Measurements from ENCODE around the gene ABHD6.

Gene ABHD6

GRCh38 chr3:58192069-58192468 is 45.5 kb upstream of the ABHD6 start:
- DNase-seq (ENCODE audit: low read depth in 1 of 2, low spot score in 1 of 2): no peak
- no peak overlapping the region for H3K27ac ChIP-seq (replicated peaks)
- TF ChIP-seq REST (IDR thresholded peaks at IDR 0.05; ENCODE audit: insufficient replicate concordance, low read depth) (no peak), SPI1 (IDR thresholded peaks at IDR 0.05; ENCODE audit: borderline replicate concordance, low read depth) (no peak), POLR2AphosphoS5 (IDR thresholded peaks at IDR 0.05; ENCODE audit: low read depth) (no peak), GABPA (IDR thresholded peaks at IDR 0.05; ENCODE audit: low read depth) (no peak), CTCF (IDR thresholded peaks at IDR 0.05; ENCODE audit: insufficient read depth, low read length) (no peak)
- H3K27me3 ChIP-seq (ENCODE audit: insufficient read depth, poor library complexity, severe bottlenecking): no peaks in the 10 kb centered on the region
- no peak overlapping the region for H3K4me3 ChIP-seq (replicated peaks; ENCODE audit: insufficient read depth, low read length)

GRCh38 chr3:58193682-58194407 is 43.7 kb upstream of the ABHD6 start:
- no peak for DNase-seq (ENCODE audit: low read depth in 1 of 2, low spot score in 1 of 2)
- Histone ChIP-seq H3K4me3 (replicated peaks; ENCODE audit: insufficient read depth, low read length) (no peak overlapping the region), H3K27ac (replicated peaks) (no peak overlapping the region), H3K27me3 (ENCODE audit: insufficient read depth, poor library complexity, severe bottlenecking) (no peaks in the 10 kb centered on the region)
- no peak for TF ChIP-seq SPI1 (IDR thresholded peaks at IDR 0.05; ENCODE audit: borderline replicate concordance, low read depth)
- no peak for TF ChIP-seq CTCF (IDR thresholded peaks at IDR 0.05; ENCODE audit: insufficient read depth, low read length)
- TF ChIP-seq POLR2AphosphoS5 (IDR thresholded peaks at IDR 0.05; ENCODE audit: low read depth): no peak
- TF ChIP-seq GABPA (IDR thresholded peaks at IDR 0.05; ENCODE audit: low read depth): no peak
- no peak for TF ChIP-seq REST (IDR thresholded peaks at IDR 0.05; ENCODE audit: insufficient replicate concordance, low read depth)

- Histone ChIP-seq H3K27me3 (ENCODE audit: insufficient read depth, poor library complexity, severe bottlenecking) (peaks cover 2% of the 10 kb centered on the region), H3K27ac (replicated peaks) (no peak overlapping the region), H3K4me3 (replicated peaks; ENCODE audit: insufficient read depth, low read length) (no peak overlapping the region)
- TF ChIP-seq POLR2AphosphoS5 (IDR thresholded peaks at IDR 0.05; ENCODE audit: low read depth): no peak
- no peak for TF ChIP-seq SPI1 (IDR thresholded peaks at IDR 0.05; ENCODE audit: borderline replicate concordance, low read depth)
- TF ChIP-seq CTCF (IDR thresholded peaks at IDR 0.05; ENCODE audit: insufficient read depth, low read length): no peak
- DNase-seq (ENCODE audit: low read depth in 1 of 2, low spot score in 1 of 2): no peak
Observed at GRCh38 chr3:58197588-58197987, 40.0 kb upstream of the ABHD6 start.

GRCh38 chr3:58198362-58198761 is 39.2 kb upstream of the ABHD6 start:
- Histone ChIP-seq H3K4me3 (replicated peaks; ENCODE audit: insufficient read depth, low read length) (no peak overlapping the region), H3K27ac (replicated peaks) (no peak overlapping the region), H3K27me3 (ENCODE audit: insufficient read depth, poor library complexity, severe bottlenecking) (peaks cover 2% of the 10 kb centered on the region)
- no peak for DNase-seq (ENCODE audit: low read depth in 1 of 2, low spot score in 1 of 2)
- TF ChIP-seq POLR2AphosphoS5 (IDR thresholded peaks at IDR 0.05; ENCODE audit: low read depth) (no peak), GABPA (IDR thresholded peaks at IDR 0.05; ENCODE audit: low read depth) (no peak), REST (IDR thresholded peaks at IDR 0.05; ENCODE audit: insufficient replicate concordance, low read depth) (no peak), SPI1 (IDR thresholded peaks at IDR 0.05; ENCODE audit: borderline replicate concordance, low read depth) (no peak), CTCF (IDR thresholded peaks at IDR 0.05; ENCODE audit: insufficient read depth, low read length) (no peak)
